Neural progenitor cell (in vitro differentiated cells): ENCODE measurements around the gene POMT2. TPM values are rescaled to one million over a fixed set of nuclear protein-coding genes. Genes with fewer than 3 reads are reported as not detected.
"Not testable (repeated sequence)": the region's sequence is repeated elsewhere in the genome, so short reads cannot be mapped to it uniquely, and the experiment has no call there.

ENCODE experiments used
- DNase-seq: peaks from one replicate; pipeline ENCODE4 v3.0.0-alpha.2; 2016; ENCODE audit warnings: low spot score
- H2AFZ ChIP-seq: fragments of 200-600 bp; sonication (generic); replicated peaks from 2 replicates; pipeline ENCODE4 v1.6.1; 2016; ENCODE audit warnings: antibody characterized with exemption
- H3F3A ChIP-seq: fragments of 200-600 bp; sonication (generic); 2 replicates; pipeline ENCODE4 v1.6.1; 2016; ENCODE audit warnings: antibody characterized with exemption, low read depth
- H3K27ac ChIP-seq: fragments of 200-600 bp; sonication (generic); 2 replicates; pipeline ENCODE4 v1.5.1; 2016; ENCODE audit warnings: mild to moderate bottlenecking
- H3K27me3 ChIP-seq: fragments of 200-600 bp; sonication (generic); 2 replicates; pipeline ENCODE4 v1.6.1; 2016; ENCODE audit warnings: mild to moderate bottlenecking, moderate library complexity
- H3K36me3 ChIP-seq: fragments of 200-600 bp; sonication (generic); 2 replicates; pipeline ENCODE4 v1.5.1; 2016
- H3K4me1 ChIP-seq: fragments of 200-600 bp; sonication (generic); 2 replicates; pipeline ENCODE4 v1.6.1; 2016; ENCODE audit warnings: mixed run types
- H3K4me2 ChIP-seq: fragments of 200-600 bp; sonication (generic); 2 replicates; pipeline ENCODE4 v1.6.1; 2016
- H3K4me3 ChIP-seq: fragments of 200-600 bp; sonication (generic); 2 replicates; pipeline ENCODE4 v1.5.1; 2016
- H3K79me2 ChIP-seq: fragments of 200-600 bp; sonication (generic); 2 replicates; pipeline ENCODE4 v1.6.1; 2016; ENCODE audit warnings: low read depth
- H3K9ac ChIP-seq: fragments of 200-600 bp; sonication (generic); 2 replicates; pipeline ENCODE4 v1.6.1; 2016
- H3K9me3 ChIP-seq: fragments of 200-600 bp; sonication (generic); 2 replicates; pipeline ENCODE4 v1.5.1; 2016; ENCODE audit warnings: low read depth
- H4K20me1 ChIP-seq: fragments of 200-600 bp; sonication (generic); 2 replicates; pipeline ENCODE4 v1.6.1; 2016; ENCODE audit warnings: low read depth
- H3K27ac Mint-ChIP-seq: 3 replicates; pipeline ENCODE4 v1.8.0; 2021; ENCODE audit warnings: mixed read lengths
- H3K27me3 Mint-ChIP-seq: 2 replicates; pipeline ENCODE4 v1.8.0; 2022; ENCODE audit warnings: low read depth, mild to moderate bottlenecking, inconsistent platforms, moderate library complexity, mixed read lengths; ENCODE audit not compliant: insufficient read depth
- H3K36me3 Mint-ChIP-seq: 3 replicates; pipeline ENCODE4 v1.8.0; 2021; ENCODE audit warnings: mixed read lengths
- H3K4me1 Mint-ChIP-seq: 3 replicates; pipeline ENCODE4 v1.8.0; 2021; ENCODE audit warnings: mixed read lengths
- H3K4me3 Mint-ChIP-seq: 3 replicates; pipeline ENCODE4 v1.8.0; 2021; ENCODE audit warnings: mild to moderate bottlenecking, moderate library complexity, mixed read lengths
- H3K9me3 Mint-ChIP-seq: 3 replicates; pipeline ENCODE4 v1.8.0; 2020; ENCODE audit warnings: mixed read lengths
- EZH2 ChIP-seq: fragments of 200-600 bp; sonication (generic); IDR thresholded peaks from 2 replicates; pipeline ENCODE4 v1.6.1; 2017; ENCODE audit warnings: antibody characterized with exemption, mild to moderate bottlenecking, moderate library complexity
- EZH2phosphoT487 ChIP-seq: fragments of 200-600 bp; sonication (generic); IDR thresholded peaks from 2 replicates; pipeline ENCODE4 v1.6.1; 2017; ENCODE audit warnings: antibody characterized with exemption
- total RNA-seq: library from RNA; depleted of rRNA; stranded (reverse); fragments of >200 nt; gene quantifications from 2 replicates; pipeline ENCODE4 v1.2.3, GENCODE V29; 2015; ENCODE audit warnings: low replicate concordance
- TF ChIP-seq, protein P1 (sequence below): fragments of 200-600 bp; sonication (generic); IDR thresholded peaks from 2 replicates; pipeline ENCODE4 v1.5.1; 2017; ENCODE audit warnings: antibody characterized with exemption, mild to moderate bottlenecking

Gene POMT2
- total RNA-seq, 1 donor from 2014 or later: 6.2 TPM

DNA sequence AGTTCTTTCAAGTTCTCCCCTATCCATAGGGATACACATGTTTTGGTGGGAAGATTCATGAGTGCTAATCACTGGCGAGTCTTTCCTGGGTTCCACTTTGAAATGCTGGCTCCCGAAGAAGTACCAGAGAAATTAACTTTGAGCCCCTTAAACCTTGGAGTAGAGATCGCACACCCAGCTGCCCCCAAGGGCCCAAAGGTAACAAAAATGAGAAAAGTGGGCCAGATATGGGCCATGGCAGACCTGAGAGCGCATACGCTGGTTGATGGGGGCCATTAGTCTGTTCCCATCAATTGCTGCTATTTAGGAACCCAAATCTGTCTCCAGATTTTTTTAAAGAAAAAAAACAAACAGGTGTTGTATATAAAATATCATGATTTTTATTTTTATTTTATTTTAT lies 2.3 kb upstream of the POMT2 start:
- Histone ChIP-seq H3K4me3 (no peak overlapping the region), H2AFZ (no peak overlapping the region), H3K27ac (no peak overlapping the region), H3K4me2 (no peak overlapping the region), H3F3A (peaks cover 16% of the 10 kb centered on the region), H3K9ac (no peak overlapping the region), H3K9me3 (no peaks in the 10 kb centered on the region), H3K27me3 (no peaks in the 10 kb centered on the region), H3K79me2 (peaks cover 21% of the 10 kb centered on the region), H3K4me1 (peaks cover 19% of the 10 kb centered on the region), H3K36me3 (no peaks in the 10 kb centered on the region), H4K20me1 (no peaks in the 10 kb centered on the region)
- Mint-ChIP-seq H3K27me3 (peaks cover 6% of the 10 kb centered on the region), H3K36me3 (peaks cover 2% of the 10 kb centered on the region), H3K4me3 (peak overlapping the region; percentile 95), H3K4me1 (peaks cover 30% of the 10 kb centered on the region), H3K27ac (no peak overlapping the region), H3K9me3 (peaks cover 2% of the 10 kb centered on the region)
- no peak for TF ChIP-seq EZH2phosphoT487
- TF ChIP-seq, protein P1, sequence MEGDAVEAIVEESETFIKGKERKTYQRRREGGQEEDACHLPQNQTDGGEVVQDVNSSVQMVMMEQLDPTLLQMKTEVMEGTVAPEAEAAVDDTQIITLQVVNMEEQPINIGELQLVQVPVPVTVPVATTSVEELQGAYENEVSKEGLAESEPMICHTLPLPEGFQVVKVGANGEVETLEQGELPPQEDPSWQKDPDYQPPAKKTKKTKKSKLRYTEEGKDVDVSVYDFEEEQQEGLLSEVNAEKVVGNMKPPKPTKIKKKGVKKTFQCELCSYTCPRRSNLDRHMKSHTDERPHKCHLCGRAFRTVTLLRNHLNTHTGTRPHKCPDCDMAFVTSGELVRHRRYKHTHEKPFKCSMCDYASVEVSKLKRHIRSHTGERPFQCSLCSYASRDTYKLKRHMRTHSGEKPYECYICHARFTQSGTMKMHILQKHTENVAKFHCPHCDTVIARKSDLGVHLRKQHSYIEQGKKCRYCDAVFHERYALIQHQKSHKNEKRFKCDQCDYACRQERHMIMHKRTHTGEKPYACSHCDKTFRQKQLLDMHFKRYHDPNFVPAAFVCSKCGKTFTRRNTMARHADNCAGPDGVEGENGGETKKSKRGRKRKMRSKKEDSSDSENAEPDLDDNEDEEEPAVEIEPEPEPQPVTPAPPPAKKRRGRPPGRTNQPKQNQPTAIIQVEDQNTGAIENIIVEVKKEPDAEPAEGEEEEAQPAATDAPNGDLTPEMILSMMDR: no peak
- TF ChIP-seq EZH2: no peak
- DNase-seq: no peak

DNA sequence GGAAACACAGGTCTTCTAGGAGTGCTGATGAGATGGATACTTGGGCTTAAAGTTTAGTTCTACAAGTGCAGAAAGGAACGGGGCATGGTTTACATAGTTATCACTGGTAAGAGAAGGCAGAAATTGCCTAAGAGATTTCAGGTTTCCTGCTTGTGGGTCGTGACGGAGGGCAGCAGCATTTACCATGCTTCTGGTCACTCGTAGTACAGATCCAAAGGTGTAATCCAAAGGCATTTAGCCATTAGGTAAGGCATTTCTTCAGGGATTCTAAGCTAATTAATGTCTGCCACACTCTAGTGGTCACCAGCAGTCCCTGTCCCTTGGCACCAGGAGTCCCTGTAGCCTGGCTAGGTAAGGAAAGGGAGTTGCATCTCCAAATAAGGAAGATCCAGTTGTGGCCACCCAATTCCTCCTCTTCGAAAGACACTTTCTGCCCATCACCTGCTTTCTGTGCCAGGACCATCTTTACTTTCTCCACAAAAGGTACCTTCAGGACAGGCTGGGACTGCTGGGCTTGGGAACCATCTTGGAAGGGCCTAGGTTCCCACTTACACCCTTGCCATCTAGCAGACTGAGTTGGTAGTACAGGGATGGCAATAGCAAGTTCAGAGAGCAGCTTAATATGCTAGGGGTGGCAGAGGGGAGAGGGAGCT lies 1.7 kb upstream of the POMT2 start:
- Histone ChIP-seq H3K79me2 (peaks cover 27% of the 10 kb centered on the region), H3K9ac (no peak overlapping the region), H3K9me3 (no peaks in the 10 kb centered on the region), H3K4me3 (peak overlapping the region; percentile 75), H4K20me1 (no peaks in the 10 kb centered on the region), H3K4me1 (peaks cover 23% of the 10 kb centered on the region), H3F3A (peaks cover 16% of the 10 kb centered on the region), H3K4me2 (peak overlapping the region; percentile 85), H3K27me3 (no peaks in the 10 kb centered on the region), H3K27ac (no peak overlapping the region), H2AFZ (no peak overlapping the region), H3K36me3 (no peaks in the 10 kb centered on the region)
- TF ChIP-seq, protein P1: no peak
- TF ChIP-seq EZH2phosphoT487: no peak
- TF ChIP-seq EZH2: no peak
- Mint-ChIP-seq H3K4me1 (peaks cover 35% of the 10 kb centered on the region), H3K9me3 (peaks cover 2% of the 10 kb centered on the region), H3K36me3 (no peaks in the 10 kb centered on the region), H3K27me3 (peaks cover 6% of the 10 kb centered on the region), H3K27ac (no peak overlapping the region), H3K4me3 (peak overlapping the region; percentile 95)
- no peak for DNase-seq

DNA sequence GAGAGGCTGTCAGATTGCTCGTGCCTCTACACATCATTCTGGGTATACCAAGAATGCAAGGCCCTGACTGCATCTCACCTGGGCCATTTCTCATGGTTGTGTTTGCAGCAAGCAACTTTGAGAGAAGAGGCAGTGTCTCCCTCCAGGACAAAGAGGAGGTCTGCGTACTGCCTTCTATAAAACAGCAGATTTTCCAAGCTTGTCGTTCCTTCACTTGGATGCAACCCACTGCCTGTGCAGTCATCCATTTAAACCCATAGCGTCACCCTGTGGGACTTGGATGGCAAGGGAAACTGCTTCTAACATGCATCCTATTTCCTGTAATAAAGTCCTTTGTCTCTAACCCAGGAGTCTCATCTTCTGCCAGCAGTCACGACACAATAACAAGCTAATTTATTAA lies 1.3 kb downstream of the POMT2 start:
- Histone ChIP-seq H3K4me2 (peak overlapping the region; percentile 79), H3K36me3 (no peaks in the 10 kb centered on the region), H3F3A (peaks cover 25% of the 10 kb centered on the region), H4K20me1 (no peaks in the 10 kb centered on the region), H3K27me3 (no peaks in the 10 kb centered on the region), H3K4me3 (peak overlapping the region; percentile 75), H2AFZ (no peak overlapping the region), H3K27ac (no peak overlapping the region), H3K9me3 (no peaks in the 10 kb centered on the region), H3K4me1 (peaks cover 32% of the 10 kb centered on the region), H3K9ac (no peak overlapping the region), H3K79me2 (peaks cover 41% of the 10 kb centered on the region)
- peak overlapping the region; percentile 89 for H3K4me3 Mint-ChIP-seq
- no peak for DNase-seq
- no peaks in the 10 kb centered on the region for H3K36me3 Mint-ChIP-seq
- H3K27me3 Mint-ChIP-seq: peaks cover 4% of the 10 kb centered on the region
- TF ChIP-seq EZH2phosphoT487 (no peak), EZH2 (no peak)
- TF ChIP-seq, protein P1: no peak
- H3K27ac Mint-ChIP-seq: no peak overlapping the region
- peaks cover 45% of the 10 kb centered on the region for H3K4me1 Mint-ChIP-seq
- H3K9me3 Mint-ChIP-seq: peaks cover 2% of the 10 kb centered on the region

DNA sequence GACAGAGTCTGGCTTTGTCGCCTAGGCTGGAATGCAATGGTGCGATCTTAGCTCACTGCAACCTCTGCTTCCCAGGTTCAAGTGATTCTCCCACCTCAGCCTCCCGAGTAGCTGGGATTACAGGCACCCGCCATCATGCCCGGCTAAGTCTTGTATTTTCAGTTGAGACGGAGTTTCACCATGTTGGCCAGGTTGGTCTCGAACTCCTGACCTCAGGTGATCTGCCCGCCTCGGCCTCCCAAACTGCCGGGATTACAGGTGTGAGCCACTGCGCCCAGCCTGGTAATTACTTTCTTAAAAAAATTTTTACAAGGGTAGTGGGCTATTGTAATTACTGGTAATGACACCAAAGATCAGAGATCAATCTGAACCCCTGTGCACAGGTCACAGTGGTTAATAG lies 1.9 kb downstream of the POMT2 start:
- H3K27me3 ChIP-seq, H3K27ac ChIP-seq, DNase-seq, H3K9ac ChIP-seq, H3K9me3 Mint-ChIP-seq, H3K27ac Mint-ChIP-seq, H3K9me3 ChIP-seq, H3K36me3 ChIP-seq, H3K4me2 ChIP-seq, H3K27me3 Mint-ChIP-seq, H3K36me3 Mint-ChIP-seq, H4K20me1 ChIP-seq, H3K4me3 ChIP-seq, H2AFZ ChIP-seq, H3K4me3 Mint-ChIP-seq: not testable (repeated sequence)
- peaks cover 45% of the 10 kb centered on the region for H3K4me1 Mint-ChIP-seq
- peaks cover 25% of the 10 kb centered on the region for H3F3A ChIP-seq
- peaks cover 41% of the 10 kb centered on the region for H3K79me2 ChIP-seq
- H3K4me1 ChIP-seq: peaks cover 32% of the 10 kb centered on the region
